K562 (cell line): ENCODE measurements around the gene OR13J1. TPM values are rescaled to one million over a fixed set of nuclear protein-coding genes. Genes with fewer than 3 reads are reported as not detected.

Experiments
- BMI1 ChIP-seq: fragments of 150-350 bp; IDR thresholded peaks from 2 replicates; pipeline ENCODE4 v1.6.1; 2014; ENCODE audit warnings: low read length
- DNMT1 ChIP-seq: fragments of 450-650 bp; IDR thresholded peaks from 2 replicates; pipeline ENCODE4 v1.6.1; 2016; ENCODE audit warnings: antibody characterized with exemption, mild to moderate bottlenecking
- EHMT2 ChIP-seq: fragments of 450-650 bp; IDR thresholded peaks from 2 replicates; pipeline ENCODE4 v1.6.1; 2018; ENCODE audit warnings: antibody characterized with exemption
- JUND ChIP-seq, 2 experiments: IDR thresholded peaks; 2 replicates in 1 of 2; 3 replicates in 1 of 2; pipeline ENCODE4 v1.6.1; 2011; ENCODE audit warnings: borderline replicate concordance in 2 of 2, low read depth in 2 of 2, low read length in 2 of 2, improper control_type of control experiment in 1 of 2, missing biosample characterization in 1 of 2, missing genetic modification characterization in 1 of 2, missing genetic modification reagents in 1 of 2
- NCOA6 ChIP-seq: fragments of 450-650 bp; IDR thresholded peaks from 2 replicates; pipeline ENCODE4 v1.6.1; 2017; ENCODE audit warnings: mild to moderate bottlenecking
- NFYB ChIP-seq: IDR thresholded peaks from 2 replicates; pipeline ENCODE4 v1.6.1; 2011; ENCODE audit warnings: mild to moderate bottlenecking, moderate library complexity; ENCODE audit not compliant: insufficient read length; ENCODE audit errors: extremely low read depth
- POLR2G ChIP-seq: fragments of 200-400 bp; formaldehyde crosslinking; IDR thresholded peaks from 2 replicates; pipeline ENCODE4 v1.6.1; 2017; ENCODE audit warnings: low read depth, mild to moderate bottlenecking, antibody characterized with exemption, low read length, moderate library complexity
- RAD21 ChIP-seq, 2 experiments: fragments of 250-450 bp in 1 of 2; fragments of 450-650 bp in 1 of 2; sonication (Bioruptor Pico) in 1 of 2; formaldehyde crosslinking in 1 of 2; IDR thresholded peaks in 1 of 2; conservative IDR thresholded peaks in 1 of 2; 2 replicates each; pipeline versions ENCODE4 v1.4.0 to v1.8.0; 2020 to 2022; ENCODE audit warnings: mild to moderate bottlenecking in 2 of 2, moderate library complexity in 1 of 2
- SMAD4 ChIP-seq: fragments of 250-450 bp; sonication (Bioruptor Pico); conservative IDR thresholded peaks from 2 replicates; pipeline ENCODE4 v1.8.0; 2021; ENCODE audit warnings: inconsistent platforms, mild to moderate bottlenecking, moderate library complexity
- SMC3 ChIP-seq: conservative IDR thresholded peaks from 2 replicates; pipeline ENCODE4 v1.6.1; 2011; ENCODE audit warnings: low read depth, low read length, improper control_type of control experiment; ENCODE audit not compliant: insufficient read depth
- YY1 ChIP-seq, 3 experiments: IDR thresholded peaks; 2 replicates each; pipeline ENCODE4 v1.6.1; 2011; ENCODE audit warnings: low read length in 2 of 3, mild to moderate bottlenecking in 2 of 3, moderate library complexity in 2 of 3, borderline replicate concordance in 1 of 3, control low read depth in 1 of 3, low read depth in 1 of 3; ENCODE audit not compliant: insufficient read depth in 3 of 3, insufficient replicate concordance in 2 of 3, control insufficient read depth in 1 of 3, insufficient read length in 1 of 3; ENCODE audit errors: extremely low read depth in 1 of 3
- ZC3H8 ChIP-seq: fragments of 450-650 bp; IDR thresholded peaks from 2 replicates; pipeline ENCODE4 v1.6.1; 2017
- ZFP30 ChIP-seq: fragments of 250-450 bp; sonication (Bioruptor Pico); IDR thresholded peaks from 2 replicates; pipeline ENCODE4 v1.8.0; 2022; ENCODE audit warnings: moderate library complexity, mild to moderate bottlenecking, inconsistent platforms, borderline replicate concordance
- ZNF384 ChIP-seq: IDR thresholded peaks from 2 replicates; pipeline ENCODE4 v1.6.1; 2012; ENCODE audit warnings: low read depth, low read length, improper control_type of control experiment
- ZNF668 ChIP-seq: fragments of 250-450 bp; sonication (Bioruptor Pico); IDR thresholded peaks from 2 replicates; pipeline ENCODE4 v1.8.0; 2022; ENCODE audit warnings: mild to moderate bottlenecking, inconsistent platforms
- ZNF830 ChIP-seq: fragments of 250-450 bp; sonication (Bioruptor Pico); IDR thresholded peaks from 2 replicates; pipeline ENCODE4 v1.5.0; 2021; ENCODE audit warnings: mild to moderate bottlenecking
- polyA plus RNA-seq, 8 experiments: library from polyadenylated mRNA; depleted of rRNA in 4 of 8; stranded (reverse) in 5 of 8; unstranded in 3 of 8; fragments of >200 nt; fragmentation: Nextera tagmentation in 2 of 8; fragmentation: Illumina TruSeq in 1 of 8; extraction: Ambion mirVana in 2 of 8; extraction: Trizol in 1 of 8; gene quantifications; 2 replicates each; pipeline versions ENCODE4 v1.2.1 to v1.2.3, GENCODE V29; 2011 to 2014; ENCODE audit warnings: inconsistent platforms in 1 of 8, missing spikeins in 1 of 8
- total RNA-seq, 7 experiments: library from RNA; depleted of rRNA in 6 of 7; stranded (reverse); fragments of >200 nt in 6 of 7; fragmentation: Illumina TruSeq in 2 of 7; extraction: Trizol in 2 of 7; gene quantifications; 2 replicates each; pipeline versions ENCODE4 v1.2.1 to v1.2.3, GENCODE V29; 2011 to 2021; ENCODE audit warnings: low replicate concordance in 1 of 7
- TF ChIP-seq, protein P1 (sequence below), 3 experiments: IDR thresholded peaks in 2 of 3; conservative IDR thresholded peaks in 1 of 3; 2 replicates each; pipeline ENCODE4 v1.5.1; 2011 to 2012; ENCODE audit warnings: low read length in 3 of 3, mild to moderate bottlenecking in 3 of 3, control low read depth in 2 of 3, improper control_type of control experiment in 1 of 3, inconsistent platforms in 1 of 3, low read depth in 1 of 3, mixed read lengths in 1 of 3, moderate library complexity in 1 of 3; ENCODE audit not compliant: insufficient read depth in 2 of 3
- TF ChIP-seq, protein P2 (sequence below), 2 experiments: fragments of 450-650 bp; conservative IDR thresholded peaks; 2 replicates each; pipeline ENCODE4 v1.6.1; 2017; ENCODE audit warnings: mild to moderate bottlenecking in 2 of 2, moderate library complexity in 2 of 2
- TF ChIP-seq, protein P3 (sequence below): fragments of 450-650 bp; IDR thresholded peaks from one replicate; pipeline ENCODE4 v1.6.1; 2018; ENCODE audit warnings: mild to moderate bottlenecking, moderate library complexity; ENCODE audit not compliant: partially characterized antibody
- TF ChIP-seq, protein P4 (sequence below): fragments of 250-450 bp; sonication (Bioruptor Pico); IDR thresholded peaks from 2 replicates; pipeline ENCODE4 v1.5.0; 2021; ENCODE audit warnings: mild to moderate bottlenecking, borderline replicate concordance

OR13J1 gene
- total and polyA plus RNA-seq, 9 of the 15 experiments (the other 6 are each of a cell fraction or from before 2014, with no cell fraction given) = not detected

DNA sequence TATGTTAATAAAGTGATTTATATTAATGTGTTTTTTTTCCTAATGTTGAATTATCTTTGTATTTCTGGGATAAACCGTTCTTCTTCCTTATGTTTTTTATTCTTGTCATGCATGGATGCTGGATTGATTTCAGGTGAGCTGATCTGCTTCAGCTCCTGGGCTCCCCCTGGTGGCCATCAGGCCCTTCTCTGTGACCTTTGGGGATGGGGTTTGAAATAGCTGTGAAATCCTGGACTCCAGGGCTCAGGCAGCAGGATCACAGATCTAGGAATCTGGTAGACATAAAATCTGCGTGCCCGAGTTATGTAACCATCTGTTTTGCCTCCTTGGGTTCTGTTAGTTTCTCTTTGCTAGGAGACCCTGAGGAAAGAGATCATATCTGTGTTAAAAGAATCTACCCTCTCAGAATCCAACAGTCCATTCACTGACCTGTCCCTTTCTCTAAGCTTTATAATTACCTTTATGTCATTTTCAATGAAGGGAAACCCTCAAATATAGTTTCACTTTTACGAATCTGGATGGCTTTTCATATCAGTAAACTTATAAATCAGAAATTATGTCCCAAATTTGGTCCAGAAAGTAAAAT is 12.2 kb upstream of the OR13J1 start (continued):
- TF ChIP-seq ZNF830 (CRISPR knock-in tag) (no peak), SMC3 (peak; percentile 87), DNMT1 (no peak), RAD21 (CRISPR knock-in tag; conservative IDR thresholded peaks at IDR 0.05 in 1 of 2, IDR thresholded peaks at IDR 0.05 in 1 of 2) (peak; percentile 66 to 82), SMAD4 (CRISPR knock-in tag) (no peak), ZNF384 (no peak), NFYB (no peak), ZFP30 (CRISPR knock-in tag) (no peak), BMI1 (0 out of 2 replicates have a peak, but pooled peaks have one; percentile 45), YY1 (IDR thresholded peaks at IDR 0.05; ENCODE audit: borderline replicate concordance in 1 of 3, control insufficient read depth in 1 of 3, extremely low read depth in 1 of 3, insufficient read depth in 3 of 3, insufficient read length in 1 of 3, insufficient replicate concordance in 2 of 3, low read depth in 1 of 3, low read length in 2 of 3) (no peak), POLR2G (no peak), JUND (IDR thresholded peaks at IDR 0.05; ENCODE audit: borderline replicate concordance, low read depth, low read length) (0 out of 2 replicates have a peak, but pooled peaks have one; percentile 19), JUND (tag; IDR thresholded peaks at IDR 0.05; ENCODE audit: borderline replicate concordance, low read depth, low read length) (no peak), NCOA6 (no peak), ZC3H8 (no peak), EHMT2 (no peak), ZNF668 (no peak)
- TF ChIP-seq, protein P1, sequence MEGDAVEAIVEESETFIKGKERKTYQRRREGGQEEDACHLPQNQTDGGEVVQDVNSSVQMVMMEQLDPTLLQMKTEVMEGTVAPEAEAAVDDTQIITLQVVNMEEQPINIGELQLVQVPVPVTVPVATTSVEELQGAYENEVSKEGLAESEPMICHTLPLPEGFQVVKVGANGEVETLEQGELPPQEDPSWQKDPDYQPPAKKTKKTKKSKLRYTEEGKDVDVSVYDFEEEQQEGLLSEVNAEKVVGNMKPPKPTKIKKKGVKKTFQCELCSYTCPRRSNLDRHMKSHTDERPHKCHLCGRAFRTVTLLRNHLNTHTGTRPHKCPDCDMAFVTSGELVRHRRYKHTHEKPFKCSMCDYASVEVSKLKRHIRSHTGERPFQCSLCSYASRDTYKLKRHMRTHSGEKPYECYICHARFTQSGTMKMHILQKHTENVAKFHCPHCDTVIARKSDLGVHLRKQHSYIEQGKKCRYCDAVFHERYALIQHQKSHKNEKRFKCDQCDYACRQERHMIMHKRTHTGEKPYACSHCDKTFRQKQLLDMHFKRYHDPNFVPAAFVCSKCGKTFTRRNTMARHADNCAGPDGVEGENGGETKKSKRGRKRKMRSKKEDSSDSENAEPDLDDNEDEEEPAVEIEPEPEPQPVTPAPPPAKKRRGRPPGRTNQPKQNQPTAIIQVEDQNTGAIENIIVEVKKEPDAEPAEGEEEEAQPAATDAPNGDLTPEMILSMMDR (IDR thresholded peaks at IDR 0.05 in 2 of 3, conservative IDR thresholded peaks at IDR 0.05 in 1 of 3; ENCODE audit: insufficient read depth in 2 of 3, low read depth in 1 of 3, low read length in 3 of 3) = peak; percentile 81 to 88 (median 85)
- TF ChIP-seq, protein P2, sequence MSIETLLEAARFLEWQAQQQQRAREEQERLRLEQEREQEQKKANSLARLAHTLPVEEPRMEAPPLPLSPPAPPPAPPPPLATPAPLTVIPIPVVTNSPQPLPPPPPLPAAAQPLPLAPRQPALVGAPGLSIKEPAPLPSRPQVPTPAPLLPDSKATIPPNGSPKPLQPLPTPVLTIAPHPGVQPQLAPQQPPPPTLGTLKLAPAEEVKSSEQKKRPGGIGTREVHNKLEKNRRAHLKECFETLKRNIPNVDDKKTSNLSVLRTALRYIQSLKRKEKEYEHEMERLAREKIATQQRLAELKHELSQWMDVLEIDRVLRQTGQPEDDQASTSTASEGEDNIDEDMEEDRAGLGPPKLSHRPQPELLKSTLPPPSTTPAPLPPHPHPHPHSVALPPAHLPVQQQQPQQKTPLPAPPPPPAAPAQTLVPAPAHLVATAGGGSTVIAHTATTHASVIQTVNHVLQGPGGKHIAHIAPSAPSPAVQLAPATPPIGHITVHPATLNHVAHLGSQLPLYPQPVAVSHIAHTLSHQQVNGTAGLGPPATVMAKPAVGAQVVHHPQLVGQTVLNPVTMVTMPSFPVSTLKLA (conservative IDR thresholded peaks at IDR 0.05) = no peak
- TF ChIP-seq, protein P3, sequence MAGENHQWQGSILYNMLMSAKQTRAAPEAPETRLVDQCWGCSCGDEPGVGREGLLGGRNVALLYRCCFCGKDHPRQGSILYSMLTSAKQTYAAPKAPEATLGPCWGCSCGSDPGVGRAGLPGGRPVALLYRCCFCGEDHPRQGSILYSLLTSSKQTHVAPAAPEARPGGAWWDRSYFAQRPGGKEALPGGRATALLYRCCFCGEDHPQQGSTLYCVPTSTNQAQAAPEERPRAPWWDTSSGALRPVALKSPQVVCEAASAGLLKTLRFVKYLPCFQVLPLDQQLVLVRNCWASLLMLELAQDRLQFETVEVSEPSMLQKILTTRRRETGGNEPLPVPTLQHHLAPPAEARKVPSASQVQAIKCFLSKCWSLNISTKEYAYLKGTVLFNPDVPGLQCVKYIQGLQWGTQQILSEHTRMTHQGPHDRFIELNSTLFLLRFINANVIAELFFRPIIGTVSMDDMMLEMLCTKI = no peak
- TF ChIP-seq, protein P4, sequence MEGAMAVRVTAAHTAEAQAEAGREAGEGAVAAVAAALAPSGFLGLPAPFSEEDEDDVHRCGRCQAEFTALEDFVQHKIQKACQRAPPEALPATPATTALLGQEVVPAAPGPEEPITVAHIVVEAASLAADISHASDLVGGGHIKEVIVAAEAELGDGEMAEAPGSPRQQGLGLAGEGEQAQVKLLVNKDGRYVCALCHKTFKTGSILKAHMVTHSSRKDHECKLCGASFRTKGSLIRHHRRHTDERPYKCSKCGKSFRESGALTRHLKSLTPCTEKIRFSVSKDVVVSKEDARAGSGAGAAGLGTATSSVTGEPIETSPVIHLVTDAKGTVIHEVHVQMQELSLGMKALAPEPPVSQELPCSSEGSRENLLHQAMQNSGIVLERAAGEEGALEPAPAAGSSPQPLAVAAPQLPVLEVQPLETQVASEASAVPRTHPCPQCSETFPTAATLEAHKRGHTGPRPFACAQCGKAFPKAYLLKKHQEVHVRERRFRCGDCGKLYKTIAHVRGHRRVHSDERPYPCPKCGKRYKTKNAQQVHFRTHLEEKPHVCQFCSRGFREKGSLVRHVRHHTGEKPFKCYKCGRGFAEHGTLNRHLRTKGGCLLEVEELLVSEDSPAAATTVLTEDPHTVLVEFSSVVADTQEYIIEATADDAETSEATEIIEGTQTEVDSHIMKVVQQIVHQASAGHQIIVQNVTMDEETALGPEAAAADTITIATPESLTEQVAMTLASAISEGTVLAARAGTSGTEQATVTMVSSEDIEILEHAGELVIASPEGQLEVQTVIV (CRISPR knock-in tag) = no peak
